Lower lobe of right lung (tissue), 2 donors: ENCODE measurements around the gene FCAMR. TPM values are rescaled to one million over a fixed set of nuclear protein-coding genes. Genes with fewer than 3 reads are reported as not detected.

Source experiments
- ATAC-seq, 2 donors: fragments of 200-7000 bp; cut with Tn5 transposase; one replicate each; pipeline ENCODE4 v1.9.1; 2020 to 2022; ENCODE audit warnings: mild to moderate bottlenecking in 2 of 2, moderate library complexity in 2 of 2
- DNase-seq: peaks from one replicate; pipeline ENCODE4 v3.0.0-alpha.2; 2020
- H3K27ac ChIP-seq: fragments of 200-600 bp; one replicate; pipeline ENCODE4 v1.8.0; 2022
- H3K27me3 ChIP-seq: fragments of 200-600 bp; one replicate; pipeline ENCODE4 v1.8.0; 2022; ENCODE audit warnings: low read depth
- H3K36me3 ChIP-seq: fragments of 200-600 bp; one replicate; pipeline ENCODE4 v1.8.0; 2022; ENCODE audit warnings: mild to moderate bottlenecking
- H3K4me1 ChIP-seq: fragments of 200-600 bp; one replicate; pipeline ENCODE4 v1.8.0; 2022
- H3K4me3 ChIP-seq: fragments of 200-600 bp; one replicate; pipeline ENCODE4 v1.8.0; 2022; ENCODE audit warnings: mild to moderate bottlenecking
- H3K9me3 ChIP-seq: fragments of 200-600 bp; one replicate; pipeline ENCODE4 v1.8.0; 2022
- CTCF ChIP-seq: fragments of 200-600 bp; IDR thresholded peaks from one replicate; pipeline ENCODE4 v1.8.0; 2022; ENCODE audit warnings: antibody characterized with exemption, mild to moderate bottlenecking
- intact Hi-C: fragments of 100-400 bp; cut with DNase I; formaldehyde crosslinking; loops from one replicate; pipeline ENCODE4 v1.11.0; 2022
- total RNA-seq: library from RNA; stranded (reverse); fragmentation: NEBNext Ultra II Directional; extraction: Animal tissue kit (Norgen Biotek cat#: 25700); gene quantifications from one replicate; pipeline ENCODE4 v1.2.1, GENCODE V29; 2021
- donor health status: DM: no; HTN: yes; CAD: no; lungs with severe emphysema.

FCAMR gene
- total RNA-seq, 1 donor from 2014 or later, result not detected

GRCh38 chr1:206922524-206922923, 47.7 kb downstream of the FCAMR start:
- intact Hi-C loops, result no loop called here
- no peaks in the 10 kb centered on the region for H3K9me3 ChIP-seq
- no peak overlapping the region for H3K4me3 ChIP-seq
- H3K27ac ChIP-seq, result peak overlapping the region; percentile 58
- H3K36me3 ChIP-seq, result no peaks in the 10 kb centered on the region
- no peaks in the 10 kb centered on the region for H3K27me3 ChIP-seq
- peaks cover 42% of the 10 kb centered on the region for H3K4me1 ChIP-seq
- no peak for TF ChIP-seq CTCF
- no peak for DNase-seq
- ATAC-seq, result no peak

GRCh38 chr1:206921772-206922265, 48.4 kb downstream of the FCAMR start, which contains the start of gene FCMR:
FCMR (minus strand) TSS chr1:206921941; CDS start chr1:206921854, 87 bp downstream.
- H3K4me3 ChIP-seq, result peak within 1 kb of the TSS; percentile 35
- DNase-seq (no peak), ATAC-seq (peak; percentile 64 to 70)
- peak within 1 kb of the TSS; percentile 58 for H3K27ac ChIP-seq
- no peaks in the 10 kb centered on the region for H3K9me3 ChIP-seq
- H3K4me1 ChIP-seq, result peaks cover 42% of the 10 kb centered on the region
- intact Hi-C loops, result no loop called here
- no peaks in the 10 kb centered on the region for H3K27me3 ChIP-seq
- no peak for TF ChIP-seq CTCF
- H3K36me3 ChIP-seq, result no peaks in the 10 kb centered on the region

GRCh38 chr1:206918076-206918475, 52.2 kb downstream of the FCAMR start:
- no peak overlapping the region for H3K27ac ChIP-seq
- no peak for ATAC-seq
- DNase-seq, result no peak
- intact Hi-C loops, result loop anchor here (10.0 kb wide), 1 partner anchor 53 kb away; the partner anchor contains the start of gene IL20
- no peak overlapping the region for H3K4me3 ChIP-seq
- TF ChIP-seq CTCF, result no peak
- H3K36me3 ChIP-seq, result no peaks in the 10 kb centered on the region
- H3K27me3 ChIP-seq, result no peaks in the 10 kb centered on the region
- no peaks in the 10 kb centered on the region for H3K9me3 ChIP-seq
- H3K4me1 ChIP-seq, result peaks cover 27% of the 10 kb centered on the region

GRCh38 chr1:206916000-206916709, 54.1 kb downstream of the FCAMR start:
- ATAC-seq (no peak), DNase-seq (no peak)
- no peak overlapping the region for H3K4me3 ChIP-seq
- peaks cover 13% of the 10 kb centered on the region for H3K4me1 ChIP-seq
- H3K9me3 ChIP-seq, result no peaks in the 10 kb centered on the region
- no peak for TF ChIP-seq CTCF
- H3K27ac ChIP-seq, result no peak overlapping the region
- H3K36me3 ChIP-seq, result no peaks in the 10 kb centered on the region
- H3K27me3 ChIP-seq, result no peaks in the 10 kb centered on the region
- intact Hi-C loops, result loop anchor here (10.0 kb wide), 1 partner anchor 51 kb away; the partner anchor contains the start of gene IL20

- ATAC-seq (no peak), DNase-seq (no peak)
- Histone ChIP-seq H3K9me3 (no peaks in the 10 kb centered on the region), H3K36me3 (no peaks in the 10 kb centered on the region), H3K27ac (no peak overlapping the region), H3K27me3 (no peaks in the 10 kb centered on the region), H3K4me3 (no peak overlapping the region), H3K4me1 (peaks cover 9% of the 10 kb centered on the region)
- intact Hi-C loops, result loop anchor here (10.0 kb wide), 1 partner anchor 50 kb away; the partner anchor contains the start of gene IL20
- no peak for TF ChIP-seq CTCF
Measured at GRCh38 chr1:206915030-206915735, 55.1 kb downstream of the FCAMR start.
